ENCODE data around the gene PDE8A. TPM values are rescaled to one million over a fixed set of nuclear protein-coding genes. Genes with fewer than 3 reads are reported as not detected.

PDE8A gene
- total and polyA plus RNA-seq, 2 of the 4 experiments (the other 2 are of a cell fraction), result 32.4 to 35.9 TPM

GRCh38 chr15:85021409-85021808 is 39.8 kb downstream of the PDE8A start:
- in situ Hi-C loops (cut with MboI; ENCODE audit: low sequenced_read_pairs), result no loop called here
- CTCF ChIA-PET, result interaction anchor here (0.6 to 0.8 kb wide), 2 partner anchors 16 to 25 kb away, joined by 3 to 5 read pairs; no protein-coding TSS in a partner anchor

More at GRCh38 chr15:85021409-85021808, 39.8 kb downstream of the PDE8A start:
- no peaks in the 10 kb centered on the region for H3K9me3 ChIP-seq (ENCODE audit: control insufficient read depth, insufficient read depth, low read length)
- H3K18ac ChIP-seq (ENCODE audit: low read depth, low read length), result no peak overlapping the region
- POLR2A ChIA-PET (ENCODE audit: unreplicated experiment), result no interaction called here
- no peak overlapping the region for H3K14ac ChIP-seq (replicated peaks; ENCODE audit: low read depth, low read length)
- no peak overlapping the region for H2BK120ac ChIP-seq (ENCODE audit: low read depth, low read length)
- H2AK9ac ChIP-seq (replicated peaks; ENCODE audit: low read depth, low read length, poor library complexity), result no peak overlapping the region
- H4K20me1 ChIP-seq (ENCODE audit: insufficient read depth, low read length), result peaks cover 79% of the 10 kb centered on the region
- H3K56ac ChIP-seq (ENCODE audit: extremely low read depth, insufficient read depth, low read length), result no peak overlapping the region
- H3K4ac ChIP-seq (ENCODE audit: low read depth, low read length), result no peak overlapping the region
- no peaks in the 10 kb centered on the region for H3K27me3 ChIP-seq (ENCODE audit: control insufficient read depth, insufficient read depth, low read length)
- intact Hi-C loops (cut with micrococcal nuclease), result no loop called here
- no peak overlapping the region for H3K27ac ChIP-seq (ENCODE audit: insufficient read depth, low read length)
- H3K4me1 ChIP-seq (ENCODE audit: control insufficient read depth, insufficient read depth, low read length), result peaks cover 9% of the 10 kb centered on the region; the same call in 1 of the 2 replicates
- H3K4me3 ChIP-seq (ENCODE audit: insufficient read depth, low read depth, low read length), result no peak overlapping the region
- ATAC-seq (ENCODE audit: low read depth) (no peak), DNase-seq (no peak)
- dilution Hi-C loops (cut with HindIII; ENCODE audit: low sequenced_read_pairs, unreplicated experiment), result no loop called here
- no peak overlapping the region for H2BK15ac ChIP-seq (ENCODE audit: low read depth, low read length)
- H3K4me2 ChIP-seq (ENCODE audit: low read depth, low read length), result no peak overlapping the region
- no peak overlapping the region for H4K8ac ChIP-seq (ENCODE audit: low read depth in 2 of 2, low read length in 2 of 2)
- H3K9ac ChIP-seq (ENCODE audit: low read depth, low read length), result no peak overlapping the region
- TF ChIP-seq FOS (IDR thresholded peaks at IDR 0.05; ENCODE audit: low read depth, low read length) (no peak), POLR2A (IDR thresholded peaks at IDR 0.05; ENCODE audit: low read depth, low read length) (no peak)
- no peak overlapping the region for H2BK20ac ChIP-seq (ENCODE audit: low read depth, low read length)
- no peaks in the 10 kb centered on the region for H3K36me3 ChIP-seq (ENCODE audit: control insufficient read depth, insufficient read depth, low read length)
- BruUV-seq (replicated peaks), result no TSS peak
- no peak overlapping the region for H2AFZ ChIP-seq (replicated peaks; ENCODE audit: low read length, poor library complexity)
- no peak overlapping the region for H2AK5ac ChIP-seq (ENCODE audit: low read depth, low read length)
- H3K23ac ChIP-seq (ENCODE audit: low read depth, low read length), result no peak overlapping the region
- no peak overlapping the region for H4K91ac ChIP-seq (ENCODE audit: insufficient read depth, low read depth, low read length)
- H3K79me1 ChIP-seq (ENCODE audit: low read depth in 1 of 2, low read length in 2 of 2), result peaks cover 33 to 76% of the 10 kb centered on the region in 2 experiments
- H3K9me1 ChIP-seq (ENCODE audit: insufficient read depth, low read length), result peaks cover 10% of the 10 kb centered on the region
- no peak overlapping the region for H4K5ac ChIP-seq (ENCODE audit: low read depth, low read length)
- WGBS, 2 experiments (ENCODE audit: extremely low coverage in 2 of 2, insufficient read length in 1 of 2), result no CpG with 5 or more reads among the region's 3 CpGs
- H2BK5ac ChIP-seq (ENCODE audit: low read depth, low read length, poor library complexity, severe bottlenecking), result no peak overlapping the region
